Astrocyte of the hippocampus (primary cell): ENCODE data around the gene ESR1.
"Not testable (repeated sequence)": the region's sequence is repeated elsewhere in the genome, so short reads cannot be mapped to it uniquely, and the experiment has no call there.

ENCODE experiments used
- DNase-seq: peaks from one replicate; pipeline ENCODE4 v3.0.0; 2011; ENCODE audit warnings: low read depth, low spot score

ESR1 gene

DNA sequence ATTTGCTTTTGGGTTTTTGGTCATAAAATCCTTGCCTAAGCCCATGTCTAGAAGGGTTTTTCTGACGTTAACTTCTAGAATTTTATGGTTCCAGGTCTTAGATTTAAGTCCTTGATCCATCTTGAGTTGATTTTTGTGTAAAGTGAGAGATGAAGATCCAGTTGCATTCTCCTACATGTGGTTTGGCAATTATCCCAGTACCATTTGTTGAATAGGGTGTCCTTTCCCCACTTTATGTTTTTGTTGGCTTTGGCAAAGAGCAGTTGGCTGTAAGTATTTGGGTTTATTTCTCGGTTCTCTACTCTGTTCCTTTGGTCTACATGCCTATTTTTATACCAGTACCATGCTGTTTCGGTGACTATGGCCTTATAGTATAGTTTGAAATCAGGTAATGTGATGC lies 86.9 kb downstream of the ESR1 start:
- DNase-seq, result peak; percentile 6

DNA sequence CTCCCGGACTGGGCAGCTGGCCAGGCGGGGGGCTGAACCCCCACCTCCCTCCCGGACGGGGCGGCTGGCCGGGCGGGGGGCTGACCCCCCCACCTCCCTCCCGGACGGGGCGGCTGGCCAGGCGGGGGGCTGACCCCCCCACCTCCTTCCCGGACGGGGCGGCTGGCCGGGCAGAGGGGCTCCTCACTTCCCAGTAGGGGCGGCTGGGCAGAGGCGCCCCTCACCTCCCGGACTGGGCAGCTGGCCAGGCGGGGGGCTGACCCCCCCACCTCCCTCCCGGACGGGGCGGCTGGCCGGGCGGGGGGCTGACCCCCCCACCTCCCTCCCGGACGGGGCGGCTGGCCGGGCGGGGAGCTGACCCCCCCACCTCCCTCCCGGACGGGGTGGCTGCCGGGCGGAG lies 91.7 kb downstream of the ESR1 start:
- DNase-seq, result not testable (repeated sequence)

- not testable (repeated sequence) for DNase-seq
Observed at GRCh38 chr6:151899796-151900195, 92.3 kb downstream of the ESR1 start.

- DNase-seq, result no peak
Observed at GRCh38 chr6:151900256-151900655, 92.8 kb downstream of the ESR1 start.

- no peak for DNase-seq
Observed at GRCh38 chr6:151901009-151901411, 93.5 kb downstream of the ESR1 start.

- no peak for DNase-seq
Observed at GRCh38 chr6:151904631-151905030, 97.1 kb downstream of the ESR1 start.

- DNase-seq, result no peak
Observed at GRCh38 chr6:151905072-151905471, 97.6 kb downstream of the ESR1 start.

GRCh38 chr6:151905854-151906253 lies 98.4 kb downstream of the ESR1 start:
- no peak for DNase-seq

DNA sequence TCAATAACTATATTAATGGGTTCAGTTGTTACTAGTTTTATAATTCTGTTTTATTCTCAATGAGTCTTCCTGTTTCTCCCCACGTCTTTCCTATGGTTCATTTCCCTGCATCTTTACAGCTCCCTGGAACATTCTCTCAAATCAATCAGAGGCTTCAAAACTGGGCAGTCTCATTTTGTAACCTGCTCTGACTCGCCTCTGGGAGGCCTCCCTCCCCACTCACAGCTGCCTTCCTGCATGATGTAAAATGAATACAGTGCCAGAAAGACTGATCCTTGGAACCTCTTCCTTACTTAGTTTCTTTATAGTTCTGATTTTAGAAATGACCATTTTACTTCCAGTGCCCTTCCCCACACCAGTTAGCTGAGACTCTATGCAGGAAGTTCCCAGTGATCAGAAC lies 103.9 kb downstream of the ESR1 start:
- no peak for DNase-seq

DNA sequence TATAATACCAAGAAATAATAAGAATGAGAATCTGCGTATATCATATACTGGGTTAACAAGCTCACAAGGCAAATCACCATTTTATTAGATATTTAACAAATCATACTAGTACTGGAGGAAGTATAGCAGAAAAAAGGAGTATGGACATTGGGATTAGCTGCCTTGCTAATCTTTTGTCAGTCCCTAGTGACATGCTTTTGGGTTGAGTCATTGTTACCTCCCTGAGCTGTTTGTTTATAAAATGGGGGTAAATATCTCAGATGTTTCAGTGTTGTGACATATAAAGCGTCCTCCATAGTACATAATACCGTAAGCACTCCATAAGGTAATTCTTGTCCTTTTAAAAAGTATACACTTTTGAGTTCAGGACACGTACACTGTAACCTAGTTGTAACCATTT lies 107.0 kb downstream of the ESR1 start:
- DNase-seq, result peak; percentile 31

- DNase-seq, result no peak
Observed at GRCh38 chr6:151916075-151916474, 108.6 kb downstream of the ESR1 start.

- DNase-seq, result peak; percentile 37
Observed at GRCh38 chr6:151916680-151917164, 109.2 kb downstream of the ESR1 start.

GRCh38 chr6:151917531-151918329 lies 110.2 kb downstream of the ESR1 start:
- no peak for DNase-seq

DNA sequence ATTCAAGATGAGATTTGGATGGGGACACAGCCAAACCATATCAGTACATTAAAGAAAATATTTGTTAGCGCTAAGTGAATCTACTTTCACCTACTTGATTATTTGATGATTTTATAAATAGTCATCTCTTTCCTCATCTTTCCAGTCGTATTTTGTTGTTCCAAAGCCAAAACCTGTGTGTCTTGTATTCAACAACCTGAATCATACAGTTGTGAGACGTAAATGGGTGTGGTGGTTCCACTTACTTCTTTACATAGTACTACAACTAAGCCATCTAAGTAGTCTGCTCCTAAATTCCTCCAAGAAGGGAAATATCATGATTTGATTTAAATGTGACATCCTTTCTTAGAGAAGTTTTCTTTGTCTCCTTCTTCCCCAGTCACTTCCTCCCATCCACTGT lies 132.8 kb downstream of the ESR1 start:
- no peak for DNase-seq

DNA sequence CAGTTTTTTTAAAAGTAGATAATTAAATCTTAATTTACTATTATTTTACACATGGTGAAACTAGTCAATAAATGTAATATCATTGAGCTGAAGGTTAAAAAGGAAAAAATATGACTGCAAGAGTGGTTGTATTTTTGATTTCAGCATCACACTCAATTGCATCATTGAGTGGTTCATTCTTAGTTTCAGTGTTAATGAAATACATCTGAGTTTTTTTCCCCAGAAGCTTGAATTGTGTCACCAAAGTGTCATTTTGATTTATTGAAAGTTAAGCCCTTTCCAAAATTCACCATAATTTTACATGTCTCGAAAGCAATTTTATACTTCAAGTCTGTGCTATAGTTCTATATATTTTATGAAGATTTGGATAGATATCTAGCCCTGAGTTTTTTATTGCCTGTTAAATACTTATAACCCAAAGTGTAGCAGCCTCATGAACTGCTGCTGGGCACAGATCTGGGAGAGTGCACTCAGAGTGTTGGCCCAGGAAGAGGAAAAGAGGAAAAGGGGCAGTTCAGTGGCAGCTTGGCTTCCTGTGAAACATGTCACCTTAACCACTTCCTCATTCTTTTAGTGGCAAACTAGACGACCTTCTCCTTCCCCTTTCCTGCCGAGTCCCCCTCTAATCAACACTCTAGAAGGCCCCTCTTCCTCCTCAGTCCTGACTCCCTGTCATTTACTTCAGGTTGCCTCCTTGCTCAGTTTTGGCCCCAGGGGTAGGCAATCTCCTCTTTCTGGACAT lies 140.7 kb downstream of the ESR1 start:
- no peak for DNase-seq

- DNase-seq, result peak; percentile 61
Observed at GRCh38 chr6:151958332-151958731, 150.8 kb downstream of the ESR1 start.

GRCh38 chr6:151959086-151959485 lies 151.6 kb downstream of the ESR1 start:
- DNase-seq, result no peak

DNA sequence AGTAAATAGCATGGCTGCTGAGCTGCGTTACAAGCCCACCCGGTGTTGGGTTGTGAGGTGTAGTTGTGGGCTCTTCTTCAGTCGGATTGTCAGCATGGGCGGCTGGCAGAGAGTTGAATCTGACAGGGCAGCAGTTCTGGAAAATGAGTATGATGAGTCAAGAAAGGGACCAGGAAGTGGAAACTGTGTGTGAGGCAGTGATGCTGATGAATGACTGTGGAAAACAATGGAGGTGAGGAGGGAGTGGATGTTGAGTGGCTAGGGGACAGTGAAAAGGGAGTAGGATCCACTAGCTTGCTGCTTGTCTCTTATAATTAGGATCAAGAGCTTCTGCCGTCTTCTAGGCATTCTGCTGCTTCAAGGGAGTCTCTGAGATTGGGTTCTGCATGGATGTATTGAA lies 154.3 kb downstream of the ESR1 start:
- no peak for DNase-seq

DNA sequence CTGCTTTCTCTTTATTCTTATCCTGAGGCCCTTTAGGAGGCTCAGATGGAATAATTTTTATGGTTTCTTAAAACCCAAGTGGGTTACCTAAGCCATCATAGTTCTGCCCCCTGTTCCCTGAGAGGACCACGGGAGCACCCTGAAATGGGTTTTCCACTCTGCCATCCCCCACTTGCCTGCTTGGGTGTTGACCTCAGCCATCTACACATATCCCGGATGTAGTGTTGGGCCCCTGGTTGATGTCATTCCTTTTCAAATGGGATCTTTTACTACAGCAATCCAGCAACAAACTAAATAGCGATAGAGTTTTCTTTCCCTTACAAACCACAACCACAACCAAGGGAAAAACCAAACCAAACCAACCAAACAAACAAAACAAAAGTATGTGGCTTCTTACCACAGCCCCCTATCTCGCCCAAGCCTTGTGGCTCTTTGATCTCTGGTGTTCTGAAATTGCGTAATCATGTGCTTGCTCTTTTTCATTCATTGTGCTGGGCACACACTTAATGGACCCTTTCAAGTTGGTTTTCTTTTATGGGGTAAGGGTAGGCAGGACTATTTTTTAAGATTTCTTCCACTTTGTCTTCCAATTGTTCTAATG lies 154.9 kb downstream of the ESR1 start:
- DNase-seq, result peak; percentile 88

- no peak for DNase-seq
Observed at GRCh38 chr6:151963001-151963400, 155.5 kb downstream of the ESR1 start.

DNA sequence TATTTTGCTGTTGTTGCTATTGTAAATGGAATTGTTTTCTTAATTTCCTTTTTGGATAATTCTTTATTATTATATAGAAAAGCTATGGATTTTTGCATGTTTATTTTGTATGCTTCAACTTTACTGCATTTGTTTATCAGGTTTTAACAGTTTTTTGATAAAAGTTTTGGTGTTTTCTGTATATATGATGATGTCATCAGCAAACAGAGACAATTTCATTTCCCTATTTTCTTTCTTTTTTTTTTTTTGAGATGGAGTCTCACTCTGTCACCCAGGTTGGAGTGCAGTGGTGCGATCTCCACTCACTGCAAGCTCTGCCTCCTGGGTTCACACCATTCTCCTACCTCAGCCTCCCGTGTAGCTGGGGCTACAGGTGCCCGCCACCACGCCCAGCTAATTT lies 156.9 kb downstream of the ESR1 start:
- not testable (repeated sequence) for DNase-seq

GRCh38 chr6:151974061-151974617 lies 166.7 kb downstream of the ESR1 start:
- no peak for DNase-seq
